H1 (cell line): Measurements from ENCODE around the gene LPP. TPM values are rescaled to one million over a fixed set of nuclear protein-coding genes. Genes with fewer than 3 reads are reported as not detected.

ENCODE experiments used
- CTCF ChIA-PET: fragments of 300-600 bp; sonication (Branson Sonifier 250); formaldehyde crosslinking; loops from one replicate; lab custom pipeline; 2021; ENCODE audit not compliant: partially characterized antibody; lab: Charles Lee
- POLR2A ChIA-PET: fragments of 300-600 bp; sonication (Branson Sonifier 250); formaldehyde crosslinking; loops from one replicate; lab custom pipeline; 2021; ENCODE audit warnings: inconsistent platforms; ENCODE audit not compliant: partially characterized antibody; lab: Charles Lee
- DNase-seq, 2 experiments: peaks; one replicate each; pipeline versions ENCODE4 v3.0.0 to v3.0.0-alpha.2; 2010 to 2022; ENCODE audit warnings: low spot score in 2 of 2, low read depth in 1 of 2, mixed read lengths in 1 of 2
- FAIRE-seq: peaks from 2 replicates; lab custom pipeline; 2011; peaks lifted over from hg19 to GRCh38; lab: Jason Lieb, UNC
- H2AFZ ChIP-seq: 2 replicates; pipeline ENCODE4 v1.8.1; 2012; ENCODE audit warnings: low read length, inconsistent platforms
- H2AK5ac ChIP-seq: 2 replicates; pipeline ENCODE4 v1.6.1; 2013; ENCODE audit warnings: low read depth, low read length
- H2BK120ac ChIP-seq: replicated peaks from 2 replicates; pipeline ENCODE3; 2013; ENCODE audit warnings: low read depth, low read length, inconsistent platforms
- H2BK12ac ChIP-seq: 2 replicates; pipeline ENCODE4 v1.6.1; 2013; ENCODE audit warnings: low read depth, low read length
- H2BK15ac ChIP-seq: 2 replicates; pipeline ENCODE4 v1.6.1; 2013; ENCODE audit warnings: low read length
- H2BK20ac ChIP-seq: 2 replicates; pipeline ENCODE4 v1.6.1; 2013; ENCODE audit warnings: low read length
- H2BK5ac ChIP-seq: 2 replicates; pipeline ENCODE4 v1.6.1; 2013; ENCODE audit warnings: low read depth, low read length
- H3K14ac ChIP-seq: 2 replicates; pipeline ENCODE4 v1.6.1; 2013; ENCODE audit warnings: inconsistent platforms; ENCODE audit not compliant: insufficient read length
- H3K18ac ChIP-seq: 2 replicates; pipeline ENCODE4 v1.6.1; 2013; ENCODE audit warnings: low read length; ENCODE audit errors: extremely low read depth
- H3K23ac ChIP-seq: 2 replicates; pipeline ENCODE4 v1.6.1; 2013; ENCODE audit warnings: inconsistent platforms; ENCODE audit not compliant: insufficient read length
- H3K23me2 ChIP-seq: 2 replicates; pipeline ENCODE4 v1.6.1; 2013; ENCODE audit warnings: low read depth, low read length
- H3K27ac ChIP-seq: 2 replicates; pipeline ENCODE4 v1.6.1; 2011; ENCODE audit warnings: low read depth, low read length, inconsistent platforms
- H3K27me3 ChIP-seq, 4 experiments: replicated peaks in 1 of 4; 1 replicate in 1 of 4; 2 replicates in 3 of 4; pipeline versions ENCODE4 v1.6.1 to v1.8.1; 2011 to 2013; ENCODE audit warnings: low read length in 3 of 4, mild to moderate bottlenecking in 3 of 4, inconsistent platforms in 2 of 4, mixed read lengths in 2 of 4, moderate library complexity in 1 of 4; ENCODE audit not compliant: control insufficient read depth in 3 of 4, insufficient read depth in 3 of 4; ENCODE audit errors: extremely low read depth in 1 of 4
- H3K36me3 ChIP-seq, 4 experiments: 2 replicates each; pipeline versions ENCODE4 v1.6.1 to v1.8.1; 2011 to 2013; ENCODE audit warnings: mild to moderate bottlenecking in 4 of 4, low read length in 3 of 4, moderate library complexity in 2 of 4, control low read depth in 1 of 4, inconsistent platforms in 1 of 4; ENCODE audit not compliant: insufficient read depth in 4 of 4, control insufficient read depth in 2 of 4
- H3K4ac ChIP-seq: replicated peaks from 2 replicates; pipeline ENCODE3; 2013; ENCODE audit warnings: low read length, low read depth, mixed read lengths, inconsistent platforms; ENCODE audit not compliant: insufficient read length
- H3K4me1 ChIP-seq, 4 experiments: replicated peaks in 1 of 4; 1 replicate in 1 of 4; 2 replicates in 3 of 4; pipeline versions ENCODE4 v1.6.1 to v1.8.1; 2011 to 2013; ENCODE audit warnings: low read length in 3 of 4, inconsistent platforms in 2 of 4, mixed read lengths in 1 of 4; ENCODE audit not compliant: insufficient read depth in 4 of 4, control insufficient read depth in 3 of 4
- H3K4me2 ChIP-seq, 2 experiments: 2 replicates each; pipeline versions ENCODE4 v1.6.1 to v1.8.1; 2011 to 2013; ENCODE audit warnings: low read depth in 2 of 2, low read length in 2 of 2, control low read depth in 1 of 2, inconsistent platforms in 1 of 2, mild to moderate bottlenecking in 1 of 2; ENCODE audit not compliant: insufficient read depth in 1 of 2
- H3K4me3 ChIP-seq, 4 experiments: fragments of 200-600, 300-600 bp in 1 of 4; sonication (generic), shearing (Covaris generic), sonication (Bioruptor Twin) in 1 of 4; 2 replicates each; pipeline versions ENCODE4 v1.5.1 to v1.8.1; 2011 to 2016; ENCODE audit warnings: low read length in 4 of 4, low read depth in 3 of 4, control low read depth in 2 of 4, inconsistent platforms in 2 of 4, mild to moderate bottlenecking in 2 of 4, mixed read lengths in 1 of 4, moderate library complexity in 1 of 4; ENCODE audit not compliant: insufficient read depth in 2 of 4; ENCODE audit errors: extremely low read depth in 1 of 4
- H3K56ac ChIP-seq: replicated peaks from 2 replicates; pipeline ENCODE3; 2013; ENCODE audit warnings: low read depth, mild to moderate bottlenecking, mixed read lengths, low read length, inconsistent platforms; ENCODE audit not compliant: insufficient read length
- H3K79me1 ChIP-seq: 2 replicates; pipeline ENCODE4 v1.6.1; 2013; ENCODE audit warnings: low read depth, low read length, control low read depth
- H3K79me2 ChIP-seq, 2 experiments: 2 replicates each; pipeline versions ENCODE4 v1.6.1 to v1.8.1; 2012 to 2013; ENCODE audit warnings: low read length in 2 of 2, mild to moderate bottlenecking in 2 of 2, inconsistent platforms in 1 of 2; ENCODE audit not compliant: insufficient read depth in 2 of 2, control insufficient read depth in 1 of 2
- H3K9ac ChIP-seq, 4 experiments: replicated peaks in 1 of 4; 1 replicate in 1 of 4; 2 replicates in 3 of 4; pipeline versions ENCODE4 v1.6.1 to v1.8.1; 2011 to 2013; ENCODE audit warnings: low read depth in 3 of 4, low read length in 3 of 4, control low read depth in 2 of 4, mild to moderate bottlenecking in 2 of 4, moderate library complexity in 2 of 4, inconsistent platforms in 1 of 4; ENCODE audit errors: extremely low read depth in 1 of 4
- H3K9me3 ChIP-seq, 2 experiments: 2 replicates each; pipeline versions ENCODE4 v1.6.1 to v1.8.1; 2012 to 2013; ENCODE audit warnings: mild to moderate bottlenecking in 2 of 2, moderate library complexity in 2 of 2, control low read depth in 1 of 2, inconsistent platforms in 1 of 2, low read depth in 1 of 2, low read length in 1 of 2, mixed read lengths in 1 of 2; ENCODE audit not compliant: insufficient read depth in 2 of 2
- H4K20me1 ChIP-seq, 2 experiments: replicated peaks in 1 of 2; 2 replicates each; pipeline versions ENCODE3 to v1.8.1; 2011 to 2013; ENCODE audit warnings: inconsistent platforms in 2 of 2, low read length in 2 of 2, mild to moderate bottlenecking in 1 of 2; ENCODE audit not compliant: insufficient read depth in 2 of 2, control insufficient read depth in 1 of 2
- H4K5ac ChIP-seq: 2 replicates; pipeline ENCODE4 v1.6.1; 2013; ENCODE audit warnings: low read length, low read depth, mixed read lengths, inconsistent platforms; ENCODE audit not compliant: insufficient read length
- H4K8ac ChIP-seq: 2 replicates; pipeline ENCODE4 v1.8.0; 2013; ENCODE audit warnings: mild to moderate bottlenecking, moderate library complexity, low read length, inconsistent platforms; ENCODE audit not compliant: insufficient read depth; ENCODE audit errors: extremely low read depth
- H4K91ac ChIP-seq: replicated peaks from 2 replicates; pipeline ENCODE3; 2013; ENCODE audit warnings: low read length, mixed read lengths, inconsistent platforms; ENCODE audit not compliant: insufficient read length
- ATF2 ChIP-seq: IDR thresholded peaks from 2 replicates; pipeline ENCODE4 v1.6.1; 2012; ENCODE audit warnings: low read length, inconsistent platforms
- BACH1 ChIP-seq: IDR thresholded peaks from 2 replicates; pipeline ENCODE4 v1.6.1; 2012; ENCODE audit warnings: low read length, improper control_type of control experiment
- CREB1 ChIP-seq: IDR thresholded peaks from 2 replicates; pipeline ENCODE4 v1.6.1; 2012; ENCODE audit warnings: inconsistent platforms
- CTBP2 ChIP-seq: IDR thresholded peaks from 2 replicates; pipeline ENCODE4 v1.7.0; 2011; ENCODE audit warnings: borderline replicate concordance, mild to moderate bottlenecking, moderate library complexity, mixed read lengths, low read length; ENCODE audit not compliant: insufficient read depth, insufficient read length
- GABPA ChIP-seq: IDR thresholded peaks from 2 replicates; pipeline ENCODE4 v1.6.1; 2011; ENCODE audit warnings: mild to moderate bottlenecking, low read length, moderate library complexity, borderline replicate concordance; ENCODE audit not compliant: insufficient read depth
- HDAC6 ChIP-seq: IDR thresholded peaks from one replicate; pipeline ENCODE4 v1.7.1; 2012; ENCODE audit warnings: low read depth, mild to moderate bottlenecking, inconsistent platforms, low read length, moderate library complexity
- KDM1A ChIP-seq: fragments of 200-600, 300-600 bp; sonication (generic); IDR thresholded peaks from 2 replicates; pipeline ENCODE4 v1.7.1; 2016; ENCODE audit warnings: mild to moderate bottlenecking, low read length, borderline replicate concordance
- NANOG ChIP-seq: IDR thresholded peaks from 2 replicates; pipeline ENCODE4 v1.6.1; 2011; ENCODE audit warnings: low read length, low read depth, mild to moderate bottlenecking, inconsistent platforms; ENCODE audit not compliant: insufficient read depth, poor library complexity, severe bottlenecking
- SIN3A ChIP-seq, 2 experiments: IDR thresholded peaks in 1 of 2; conservative IDR thresholded peaks in 1 of 2; 2 replicates each; pipeline ENCODE4 v1.6.1; 2011 to 2012; ENCODE audit warnings: low read length in 2 of 2, improper control_type of control experiment in 1 of 2, low read depth in 1 of 2, mild to moderate bottlenecking in 1 of 2
- TBP ChIP-seq: IDR thresholded peaks from 2 replicates; pipeline ENCODE4 v1.6.1; 2011; ENCODE audit warnings: low read depth, low read length, improper control_type of control experiment
- WGBS, 2 experiments: shearing (Covaris generic) in 1 of 2; methylation state at CpG; one replicate each; pipeline versions ENCODE4 v1.1.6 to v1.1.7; 2013 to 2015; ENCODE audit warnings: low lambda C conversion rate in 2 of 2, mixed read lengths in 2 of 2, inconsistent platforms in 1 of 2, low coverage in 1 of 2, missing lambda C conversion rate in 1 of 2; ENCODE audit not compliant: insufficient replicate concordance in 2 of 2, insufficient coverage in 1 of 2, insufficient read length in 1 of 2; ENCODE audit errors: extremely low coverage in 1 of 2, missing lambda C conversion rate in 1 of 2; 5-methylcytosine and 5-hydroxymethylcytosine counted together
- polyA plus RNA-seq, 7 experiments: library from polyadenylated mRNA; depleted of rRNA in 3 of 7; stranded (reverse) in 5 of 7; unstranded in 2 of 7; fragments of >200 nt in 5 of 7; fragments of 200-250 nt in 2 of 7; gene quantifications; 1 replicate in 5 of 7; 2 replicates in 1 of 7; 4 replicates in 1 of 7; pipeline versions ENCODE4 v1.2.1 to v1.2.3, GENCODE V29; 2011 to 2013; ENCODE audit warnings: missing spikeins in 2 of 7, mixed read lengths in 2 of 7
- total RNA-seq: library from RNA; stranded (reverse); fragmentation: NEBNext Ultra II Directional; extraction: Animal tissue kit (Norgen Biotek cat#: 25700); gene quantifications from 2 replicates; pipeline ENCODE4 v1.2.1, GENCODE V29; 2021
- TF ChIP-seq, protein P1 (sequence below): IDR thresholded peaks from 2 replicates; pipeline ENCODE4 v1.6.1; 2011; ENCODE audit warnings: low read depth, mild to moderate bottlenecking, low read length; ENCODE audit not compliant: insufficient read depth

The LPP gene
- total and polyA plus RNA-seq, 2 of the 8 experiments (the other 6 are each of a cell fraction or from before 2014, with no cell fraction given), result 10.0 to 53.3 TPM

- FAIRE-seq (no peak), DNase-seq (no peak)
- Histone ChIP-seq H3K27me3 (peaks cover 0 to under 1% (median 0%) of the 10 kb centered on the region in 4 experiments; a peak in 1 of 7 replicates), H3K36me3 (no peaks in the 10 kb centered on the region), H4K8ac (no peak overlapping the region), H3K9ac (no peak overlapping the region), H4K5ac (no peak overlapping the region), H4K20me1 (no peaks in the 10 kb centered on the region), H3K4me3 (no peak overlapping the region), H3K27ac (no peak overlapping the region), H3K23me2 (no peaks in the 10 kb centered on the region), H2AFZ (no peak overlapping the region), H3K4me2 (no peak overlapping the region), H3K23ac (no peak overlapping the region), H2AK5ac (no peak overlapping the region), H2BK120ac (no peak overlapping the region), H3K79me1 (peaks cover 5% of the 10 kb centered on the region), H3K79me2 (no peaks in the 10 kb centered on the region; a peak in 3 of 4 replicates), H2BK15ac (no peak overlapping the region), H2BK20ac (no peak overlapping the region), H3K56ac (no peak overlapping the region), H2BK5ac (no peak overlapping the region), H3K4me1 (peaks cover 0 to 4% (median 0%) of the 10 kb centered on the region in 4 experiments; a peak in 1 of 7 replicates), H3K4ac (no peak overlapping the region), H3K18ac (no peak overlapping the region), H3K9me3 (no peaks in the 10 kb centered on the region), H4K91ac (no peak overlapping the region), H3K14ac (no peak overlapping the region), H2BK12ac (no peak overlapping the region)
- CTCF ChIA-PET, result interaction anchor here (0.6 to 0.7 kb wide), 2 partner anchors 10 to 545 kb away, joined by 3 read pairs; no protein-coding TSS in a partner anchor
- WGBS, 2 experiments, result 95% methylated on average over 1 of the region's 1 CpG; no CpG with 5 or more reads in 1 of the 2 experiments
- POLR2A ChIA-PET, result no interaction called here
- TF ChIP-seq SIN3A (conservative IDR thresholded peaks at IDR 0.05 in 1 of 2, IDR thresholded peaks at IDR 0.05 in 1 of 2; ENCODE audit: low read depth in 1 of 2, low read length in 2 of 2) (no peak), NANOG (no peak), TBP (no peak), KDM1A (no peak), CREB1 (no peak), HDAC6 (no peak), CTBP2 (no peak), BACH1 (no peak), ATF2 (no peak), GABPA (no peak)
- TF ChIP-seq, protein P1, sequence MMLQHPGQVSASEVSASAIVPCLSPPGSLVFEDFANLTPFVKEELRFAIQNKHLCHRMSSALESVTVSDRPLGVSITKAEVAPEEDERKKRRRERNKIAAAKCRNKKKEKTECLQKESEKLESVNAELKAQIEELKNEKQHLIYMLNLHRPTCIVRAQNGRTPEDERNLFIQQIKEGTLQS, result no peak
Measured at GRCh38 chr3:188292251-188292650, 138.3 kb downstream of the LPP start.
